Body of pancreas (tissue), 4 donors: ENCODE data around the gene CMTM7. TPM values are rescaled to one million over a fixed set of nuclear protein-coding genes. Genes with fewer than 3 reads are reported as not detected.

Source experiments
- ATAC-seq: fragments of 150-250 bp; one replicate; pipeline ENCODE4 v1.9.1; 2016
- DNase-seq, 4 donors: peaks; one replicate each; pipeline ENCODE4 v3.0.0-alpha.2; 2019
- H3K27ac ChIP-seq, 4 donors: fragments of 200-600 bp; sonication (generic); 1 replicate in 3 of 4; 2 replicates in 1 of 4; pipeline versions ENCODE4 v1.5.1 to v1.6.1; 2016 to 2019; ENCODE audit warnings: mild to moderate bottlenecking in 1 of 4, mixed read lengths in 1 of 4, moderate library complexity in 1 of 4
- H3K27me3 ChIP-seq, 2 donors: fragments of 200-600 bp; sonication (generic); one replicate each; pipeline ENCODE4 v1.6.0; 2016; ENCODE audit warnings: mild to moderate bottlenecking in 1 of 2
- H3K36me3 ChIP-seq, 2 donors: fragments of 200-600 bp; sonication (generic); replicated peaks in 1 of 2; 2 replicates each; pipeline ENCODE4 v1.5.1; 2016; ENCODE audit warnings: low read depth in 2 of 2; ENCODE audit not compliant: insufficient read depth in 1 of 2
- H3K4me1 ChIP-seq: fragments of 200-600 bp; sonication (generic); one replicate; pipeline ENCODE4 v1.6.0; 2016
- H3K4me3 ChIP-seq, 2 donors: fragments of 200-600 bp; sonication (generic); 1 replicate in 1 of 2; 2 replicates in 1 of 2; pipeline ENCODE4 v1.5.1; 2016 to 2019
- H3K9me3 ChIP-seq, 3 donors: fragments of 200-600 bp; sonication (generic); 1 replicate in 2 of 3; 2 replicates in 1 of 3; pipeline ENCODE4 v1.5.1; 2016
- CTCF ChIP-seq, 7 experiments: fragments of 450-650 bp in 4 of 7; fragments of 200-600 bp in 3 of 7; sonication (generic) in 3 of 7; IDR thresholded peaks; one replicate each; pipeline ENCODE4 v1.5.1; 2016 to 2019; ENCODE audit warnings: antibody characterized with exemption in 7 of 7
- POLR2A ChIP-seq, 3 donors: fragments of 450-650 bp; IDR thresholded peaks; one replicate each; pipeline ENCODE4 v1.6.1; 2016; ENCODE audit warnings: antibody characterized with exemption in 3 of 3, mild to moderate bottlenecking in 2 of 3
- WGBS, 2 donors: methylation state at CpG; one replicate each; pipeline ENCODE4 v1.1.5; 2017; 5-methylcytosine and 5-hydroxymethylcytosine counted together
- intact Hi-C: fragments of 100-400 bp; cut with DNase I; formaldehyde crosslinking; loops from one replicate; pipeline ENCODE4 v1.15.1; 2023
- total RNA-seq, 2 donors: library from RNA; depleted of rRNA; stranded (reverse); fragments of >200 nt; gene quantifications; one replicate each; pipeline ENCODE4 v1.1.0, GENCODE V29; 2016

The CMTM7 gene
- total RNA-seq, 2 donors from 2014 or later: 23.3 to 51.1 TPM

- Histone ChIP-seq H3K36me3 (no peaks in the 10 kb centered on the region), H3K27me3 (no peaks in the 10 kb centered on the region), H3K27ac (no peak overlapping the region), H3K9me3 (no peaks in the 10 kb centered on the region), H3K4me1 (no peaks in the 10 kb centered on the region), H3K4me3 (no peak overlapping the region)
- no peak for TF ChIP-seq CTCF (IDR thresholded peaks at IDR 0.05)
- no peak for TF ChIP-seq POLR2A (IDR thresholded peaks at IDR 0.05)
- intact Hi-C loops: no loop called here
- WGBS, 2 donors: 61 to 81% methylated on average over 13 to 15 of the region's 15 CpGs
- DNase-seq: no peak
- no peak for ATAC-seq
Observed at GRCh38 chr3:32454731-32455608, 63.3 kb downstream of the CMTM7 start.

- intact Hi-C loops: no loop called here
- H3K36me3 ChIP-seq: no peaks in the 10 kb centered on the region
- no peak overlapping the region for H3K27ac ChIP-seq
- no peak for DNase-seq
- H3K4me1 ChIP-seq: no peaks in the 10 kb centered on the region
- no peak overlapping the region for H3K4me3 ChIP-seq
- H3K27me3 ChIP-seq: no peaks in the 10 kb centered on the region
- ATAC-seq: no peak
- 87 to 95% methylated on average over 15 of the region's 15 CpGs for WGBS, 2 donors
- TF ChIP-seq POLR2A (IDR thresholded peaks at IDR 0.05) (no peak), CTCF (IDR thresholded peaks at IDR 0.05) (no peak)
- H3K9me3 ChIP-seq: no peaks in the 10 kb centered on the region
Observed at GRCh38 chr3:32455609-32456428, 64.2 kb downstream of the CMTM7 start.

GRCh38 chr3:32456429-32457130 is 64.9 kb downstream of the CMTM7 start:
- ATAC-seq (no peak), DNase-seq (no peak)
- H3K27ac ChIP-seq: no peak overlapping the region
- 82 to 86% methylated on average over 11 of the region's 11 CpGs for WGBS, 2 donors
- no peak for TF ChIP-seq CTCF (IDR thresholded peaks at IDR 0.05)
- TF ChIP-seq POLR2A (IDR thresholded peaks at IDR 0.05): no peak
- intact Hi-C loops: no loop called here
- no peaks in the 10 kb centered on the region for H3K27me3 ChIP-seq
- no peaks in the 10 kb centered on the region for H3K36me3 ChIP-seq
- H3K4me3 ChIP-seq: no peak overlapping the region
- no peaks in the 10 kb centered on the region for H3K9me3 ChIP-seq
- peaks cover 6% of the 10 kb centered on the region for H3K4me1 ChIP-seq

GRCh38 chr3:32457971-32458471 is 66.4 kb downstream of the CMTM7 start:
- Histone ChIP-seq H3K27ac (no peak overlapping the region), H3K36me3 (no peaks in the 10 kb centered on the region), H3K9me3 (no peaks in the 10 kb centered on the region), H3K4me3 (no peak overlapping the region), H3K4me1 (peaks cover 18% of the 10 kb centered on the region), H3K27me3 (no peaks in the 10 kb centered on the region)
- intact Hi-C loops: no loop called here
- ATAC-seq: no peak
- TF ChIP-seq POLR2A (IDR thresholded peaks at IDR 0.05) (no peak), CTCF (IDR thresholded peaks at IDR 0.05) (no peak)
- WGBS, 2 donors: 72 to 74% methylated on average over 8 to 9 of the region's 9 CpGs
- DNase-seq: no peak
